ENCODE results near the gene SIGLEC12. TPM values are rescaled to one million over a fixed set of nuclear protein-coding genes. Genes with fewer than 3 reads are reported as not detected.

SIGLEC12 gene
- total and polyA plus RNA-seq, 9 of the 15 experiments (the other 6 are each of a cell fraction or from before 2014, with no cell fraction given), result 0.08 to 1.3 (median 0.54) TPM

DNA sequence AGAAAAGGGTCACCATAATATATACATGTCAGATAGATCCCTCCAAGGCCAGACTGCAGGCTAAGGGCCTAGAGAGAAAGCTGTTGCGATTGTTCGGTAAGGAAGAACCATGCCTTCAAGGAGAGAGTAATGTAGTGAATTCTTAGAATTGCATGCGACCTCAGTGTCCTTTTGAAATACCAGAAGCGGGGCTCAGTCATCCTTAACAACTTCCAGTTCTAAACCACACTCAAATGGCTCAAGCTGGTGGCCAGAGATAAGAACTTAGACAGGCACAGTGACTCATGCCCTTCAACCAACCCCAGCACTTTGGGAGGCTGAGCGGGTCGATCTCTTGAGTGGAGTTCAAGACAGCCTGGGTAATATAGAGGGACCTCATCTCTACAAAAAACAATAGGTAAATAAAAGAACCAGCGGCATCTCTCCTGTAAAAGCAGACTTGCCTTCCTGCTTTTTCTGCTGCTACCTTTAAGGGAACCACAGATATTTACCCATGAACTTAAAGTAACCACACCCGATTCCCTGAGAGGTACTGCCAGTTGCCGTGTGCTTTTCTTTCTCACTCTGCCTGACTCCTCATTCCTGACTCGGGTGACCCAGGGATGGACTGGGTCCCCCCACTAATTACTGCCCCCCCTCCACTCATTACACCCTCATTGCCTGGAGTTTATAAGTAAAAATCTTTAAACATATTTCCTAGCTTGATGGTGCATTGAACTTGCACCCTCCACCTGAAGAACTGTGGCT, 45.2 kb upstream of the SIGLEC12 start (continued):
- TF ChIP-seq, protein P1, sequence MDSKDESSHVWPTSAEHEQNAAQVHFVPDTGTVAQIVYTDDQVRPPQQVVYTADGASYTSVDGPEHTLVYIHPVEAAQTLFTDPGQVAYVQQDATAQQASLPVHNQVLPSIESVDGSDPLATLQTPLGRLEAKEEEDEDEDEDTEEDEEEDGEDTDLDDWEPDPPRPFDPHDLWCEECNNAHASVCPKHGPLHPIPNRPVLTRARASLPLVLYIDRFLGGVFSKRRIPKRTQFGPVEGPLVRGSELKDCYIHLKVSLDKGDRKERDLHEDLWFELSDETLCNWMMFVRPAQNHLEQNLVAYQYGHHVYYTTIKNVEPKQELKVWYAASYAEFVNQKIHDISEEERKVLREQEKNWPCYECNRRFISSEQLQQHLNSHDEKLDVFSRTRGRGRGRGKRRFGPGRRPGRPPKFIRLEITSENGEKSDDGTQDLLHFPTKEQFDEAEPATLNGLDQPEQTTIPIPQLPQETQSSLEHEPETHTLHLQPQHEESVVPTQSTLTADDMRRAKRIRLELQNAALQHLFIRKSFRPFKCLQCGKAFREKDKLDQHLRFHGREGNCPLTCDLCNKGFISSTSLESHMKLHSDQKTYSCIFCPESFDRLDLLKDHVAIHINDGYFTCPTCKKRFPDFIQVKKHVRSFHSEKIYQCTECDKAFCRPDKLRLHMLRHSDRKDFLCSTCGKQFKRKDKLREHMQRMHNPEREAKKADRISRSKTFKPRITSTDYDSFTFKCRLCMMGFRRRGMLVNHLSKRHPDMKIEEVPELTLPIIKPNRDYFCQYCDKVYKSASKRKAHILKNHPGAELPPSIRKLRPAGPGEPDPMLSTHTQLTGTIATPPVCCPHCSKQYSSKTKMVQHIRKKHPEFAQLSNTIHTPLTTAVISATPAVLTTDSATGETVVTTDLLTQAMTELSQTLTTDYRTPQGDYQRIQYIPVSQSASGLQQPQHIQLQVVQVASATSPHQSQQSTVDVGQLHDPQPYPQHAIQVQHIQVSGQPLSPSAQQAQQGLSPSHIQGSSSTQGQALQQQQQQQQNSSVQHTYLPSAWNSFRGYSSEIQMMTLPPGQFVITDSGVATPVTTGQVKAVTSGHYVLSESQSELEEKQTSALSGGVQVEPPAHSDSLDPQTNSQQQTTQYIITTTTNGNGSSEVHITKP (IDR thresholded peaks at IDR 0.05; ENCODE audit: partially characterized antibody), result peak; percentile 51
- TF ChIP-seq NCOR1 (IDR thresholded peaks at IDR 0.05) (peak; percentile 98), CAMTA2 (CRISPR knock-in tag; conservative IDR thresholded peaks at IDR 0.05) (no peak), MLLT1 (IDR thresholded peaks at IDR 0.05) (peak; percentile 17 to 97; a peak in 3 of 4 replicates), CC2D1A (IDR thresholded peaks at IDR 0.05) (peak; percentile 98), ZMIZ1 (IDR thresholded peaks at IDR 0.05; ENCODE audit: low read depth in 2 of 2, low read length in 2 of 2) (peak in 1 of 2 experiments; percentile 98; a peak in 2 of 4 replicates), DPF2 (IDR thresholded peaks at IDR 0.05) (peak; percentile 99), TRIM24 (IDR thresholded peaks at IDR 0.05) (peak; percentile 52 to 90), ZNF280B (CRISPR knock-in tag; IDR thresholded peaks at IDR 0.05) (no peak), HDAC1 (IDR thresholded peaks at IDR 0.05) (peak in 1 of 2 experiments; percentile 69; a peak in 1 of 4 replicates), NCOA2 (IDR thresholded peaks at IDR 0.05; ENCODE audit: partially characterized antibody in 2 of 2) (peak; percentile 87 to 88), RAD51 (IDR thresholded peaks at IDR 0.05; ENCODE audit: borderline replicate concordance, low read depth) (peak; percentile 27; the same call in 1 of the 2 replicates), SMAD4 (CRISPR knock-in tag; conservative IDR thresholded peaks at IDR 0.05) (peak; percentile 96), LEF1 (IDR thresholded peaks at IDR 0.05) (peak; percentile 99), MTA3 (IDR thresholded peaks at IDR 0.05; ENCODE audit: borderline replicate concordance) (peak; percentile 88; the same call in 1 of the 2 replicates)

Data from K562 (cell line).